PC-3 (cell line): ENCODE results near the gene ABCA7. TPM values are rescaled to one million over a fixed set of nuclear protein-coding genes. Genes with fewer than 3 reads are reported as not detected.

ENCODE experiments used
- ATAC-seq: fragments of 200-7000 bp; cut with Tn5 transposase; 2 replicates; pipeline ENCODE4 v1.9.1; 2020; ENCODE audit warnings: mild to moderate bottlenecking, moderate library complexity
- BruUV-seq: library from RNA; stranded (reverse); fragments of 400-500 nt; replicated peaks from 2 replicates; lab custom pipeline; 2021; lab: Mats Ljungman, UMichigan
- CTCF ChIA-PET: fragments of 300-600 bp; sonication (Branson Sonifier 250); formaldehyde crosslinking; loops from one replicate; lab custom pipeline; 2022; ENCODE audit warnings: antibody characterized with exemption; lab: Charles Lee
- POLR2A ChIA-PET: fragments of 300-600 bp; sonication (Branson Sonifier 250); formaldehyde crosslinking; loops from one replicate; lab custom pipeline; 2022; ENCODE audit warnings: antibody characterized with exemption; ENCODE audit not compliant: unreplicated experiment; lab: Charles Lee
- DNase-seq: peaks from one replicate; pipeline ENCODE4 v3.0.0-alpha.2; 2015
- H2AFZ ChIP-seq: fragments of 300-600 bp; sonication (generic); 2 replicates; pipeline ENCODE4 v1.6.0; 2016; ENCODE audit warnings: antibody characterized with exemption, low read length
- H3F3A ChIP-seq: fragments of 300-600 bp; sonication (generic); one replicate; pipeline ENCODE4 v1.6.0; 2017; ENCODE audit warnings: antibody characterized with exemption, low read length, control low read depth, mild to moderate bottlenecking; ENCODE audit not compliant: unreplicated experiment
- H3K27ac ChIP-seq: fragments of 300-600 bp; sonication (generic); 2 replicates; pipeline ENCODE4 v1.5.1; 2016; ENCODE audit warnings: mild to moderate bottlenecking, low read length
- H3K27me3 ChIP-seq: fragments of 300-600 bp; sonication (generic); 2 replicates; pipeline ENCODE4 v1.6.1; 2016; ENCODE audit warnings: low read length, mixed read lengths
- H3K36me3 ChIP-seq: fragments of 300-600 bp; sonication (generic); 2 replicates; pipeline ENCODE4 v1.6.1; 2016; ENCODE audit warnings: low read depth, mixed run types, low read length, mixed read lengths
- H3K4me1 ChIP-seq: fragments of 300-600 bp; sonication (generic); 2 replicates; pipeline ENCODE4 v1.5.1; 2016; ENCODE audit warnings: low read length; ENCODE audit not compliant: insufficient read depth
- H3K4me2 ChIP-seq: fragments of 300-600 bp; sonication (generic); 2 replicates; pipeline ENCODE4 v1.6.0; 2016; ENCODE audit warnings: low read length
- H3K4me3 ChIP-seq: fragments of 300-600 bp; sonication (generic); 2 replicates; pipeline ENCODE4 v1.5.1; 2016; ENCODE audit warnings: mild to moderate bottlenecking, low read length, mixed read lengths
- H3K79me2 ChIP-seq: fragments of 300-600 bp; sonication (generic); 2 replicates; pipeline ENCODE4 v1.6.1; 2017; ENCODE audit warnings: low read length, mixed read lengths
- H3K9ac ChIP-seq: fragments of 300-600 bp; sonication (generic); 2 replicates; pipeline ENCODE4 v1.6.0; 2016; ENCODE audit warnings: mild to moderate bottlenecking, low read length
- H3K9me2 ChIP-seq: fragments of 300-600 bp; sonication (generic); replicated peaks from 2 replicates; pipeline ENCODE4 v1.6.1; 2016; ENCODE audit warnings: mixed run types, low read length, mixed read lengths
- H3K9me3 ChIP-seq: fragments of 300-600 bp; sonication (generic); 2 replicates; pipeline ENCODE4 v1.6.1; 2016; ENCODE audit warnings: low read length, mixed read lengths
- H4K20me1 ChIP-seq: fragments of 300-600 bp; sonication (generic); 2 replicates; pipeline ENCODE4 v1.6.1; 2016; ENCODE audit warnings: low read length, mixed read lengths
- CTCF ChIP-seq: fragments of 300-600 bp; sonication (generic); conservative IDR thresholded peaks from 2 replicates; pipeline ENCODE4 v1.5.1; 2017; ENCODE audit warnings: antibody characterized with exemption, low read depth, mild to moderate bottlenecking, low read length
- EZH2 ChIP-seq: fragments of 300-600 bp; sonication (generic); IDR thresholded peaks from one replicate; pipeline ENCODE4 v1.6.1; 2017; ENCODE audit warnings: antibody characterized with exemption, mild to moderate bottlenecking, low read length; ENCODE audit not compliant: unreplicated experiment
- EZH2phosphoT487 ChIP-seq: fragments of 300-600 bp; sonication (generic); IDR thresholded peaks from 2 replicates; pipeline ENCODE4 v1.6.1; 2018; ENCODE audit warnings: mild to moderate bottlenecking, antibody characterized with exemption, low read length, borderline replicate concordance
- intact Hi-C: fragments of 100-400 bp; cut with micrococcal nuclease; formaldehyde crosslinking; loops from 2 replicates; pipeline ENCODE4 v1.9.0; 2023
- total RNA-seq: library from RNA; depleted of rRNA; stranded (reverse); fragments of >200 nt; gene quantifications from 2 replicates; pipeline ENCODE4 v1.2.3, GENCODE V29; 2014

ABCA7 gene
- total RNA-seq, 1 experiment from 2014 or later: 27.3 TPM

- TF ChIP-seq EZH2 (no peak), CTCF (no peak), EZH2phosphoT487 (no peak)
- H3K27ac ChIP-seq: no peak overlapping the region
Measured at GRCh38 chr19:1088416-1089010, 48.6 kb downstream of the ABCA7 start.

GRCh38 chr19:1089126-1089771 lies 49.3 kb downstream of the ABCA7 start:
- intact Hi-C loops: no loop called here
- DNase-seq (no peak), ATAC-seq (no peak)
- H3K9me2 ChIP-seq: no peaks in the 10 kb centered on the region
- H4K20me1 ChIP-seq: peaks cover 8% of the 10 kb centered on the region; the same call in 1 of the 2 replicates
- H3K9me3 ChIP-seq: no peaks in the 10 kb centered on the region
- ChIA-PET CTCF (no interaction called here), POLR2A (no interaction called here)
- H3K79me2 ChIP-seq: peaks cover 20% of the 10 kb centered on the region
- H3K9ac ChIP-seq: no peak overlapping the region
- H3K27ac ChIP-seq: no peak overlapping the region
- BruUV-seq: no TSS peak
- no peaks in the 10 kb centered on the region for H3F3A ChIP-seq
- H2AFZ ChIP-seq: no peak overlapping the region
- peaks cover 7% of the 10 kb centered on the region; the same call in 1 of the 2 replicates for H3K4me1 ChIP-seq
- H3K4me2 ChIP-seq: no peak overlapping the region
- no peak overlapping the region for H3K4me3 ChIP-seq
- no peaks in the 10 kb centered on the region for H3K27me3 ChIP-seq
- TF ChIP-seq EZH2phosphoT487 (no peak), EZH2 (no peak), CTCF (no peak)
- H3K36me3 ChIP-seq: no peaks in the 10 kb centered on the region

More at GRCh38 chr19:1088416-1089010, 48.6 kb downstream of the ABCA7 start:
- POLR2A ChIA-PET: no interaction called here
- Histone ChIP-seq H3K36me3 (no peaks in the 10 kb centered on the region), H3K4me1 (no peaks in the 10 kb centered on the region), H3K4me3 (no peak overlapping the region), H3K79me2 (peaks cover 13% of the 10 kb centered on the region), H3K4me2 (no peak overlapping the region), H3K9me3 (no peaks in the 10 kb centered on the region), H3K9me2 (no peaks in the 10 kb centered on the region), H3K27me3 (no peaks in the 10 kb centered on the region), H2AFZ (no peak overlapping the region), H4K20me1 (peaks cover under 1% of the 10 kb centered on the region; the same call in 1 of the 2 replicates), H3F3A (no peaks in the 10 kb centered on the region), H3K9ac (no peak overlapping the region)
- no peak for ATAC-seq
- no peak for DNase-seq
- no TSS peak for BruUV-seq
- intact Hi-C loops: no loop called here
- CTCF ChIA-PET: no interaction called here

- Histone ChIP-seq H3K27me3 (no peaks in the 10 kb centered on the region), H3K79me2 (peaks cover 27% of the 10 kb centered on the region), H3K4me2 (no peak overlapping the region), H3K9ac (no peak overlapping the region), H3K4me3 (no peak overlapping the region), H3K9me2 (no peaks in the 10 kb centered on the region), H3K27ac (no peak overlapping the region), H2AFZ (no peak overlapping the region), H3K4me1 (peaks cover 7% of the 10 kb centered on the region; the same call in 1 of the 2 replicates), H4K20me1 (peaks cover 10% of the 10 kb centered on the region; the same call in 1 of the 2 replicates), H3F3A (no peaks in the 10 kb centered on the region), H3K36me3 (no peaks in the 10 kb centered on the region), H3K9me3 (no peaks in the 10 kb centered on the region)
- no TSS peak for BruUV-seq
- CTCF ChIA-PET: no interaction called here
- no peak for ATAC-seq
- no peak for TF ChIP-seq EZH2phosphoT487
- no peak for TF ChIP-seq EZH2
- no peak for TF ChIP-seq CTCF
- no peak for DNase-seq
- intact Hi-C loops: no loop called here
- POLR2A ChIA-PET: no interaction called here
Measured at GRCh38 chr19:1089891-1090290, 50.0 kb downstream of the ABCA7 start.
